Stimulated activated naive B cell treated with anti-CD40 and anti-IgM and Interleukin-4, amounts not matched to agents 10 μg/mL and 1 μg/mL and 100 μg/mL, for 72 hours (primary cell): ENCODE measurements around the gene TRHDE.

Experiments used
- ATAC-seq, 2 donors: fragments of 150-1000 bp; cut with Tn5 transposase; replicated peaks; 2 replicates each; pipeline ENCODE4 v1.10.0; 2021; ENCODE audit warnings: moderate library complexity in 1 of 2
- DNase-seq: peaks from one replicate; pipeline ENCODE4 v3.0.0; 2021
- H3K27ac Mint-ChIP-seq: one replicate; pipeline ENCODE4 v1.8.0; 2022; ENCODE audit warnings: mild to moderate bottlenecking, mixed read lengths
- H3K27me3 Mint-ChIP-seq, 2 donors: one replicate each; pipeline ENCODE4 v1.8.0; 2022; ENCODE audit warnings: mixed read lengths in 2 of 2
- H3K36me3 Mint-ChIP-seq, 2 donors: one replicate each; pipeline ENCODE4 v1.8.0; 2022; ENCODE audit warnings: mixed read lengths in 2 of 2, mild to moderate bottlenecking in 1 of 2
- H3K4me1 Mint-ChIP-seq, 2 donors: one replicate each; pipeline ENCODE4 v1.8.0; 2022; ENCODE audit warnings: mixed read lengths in 2 of 2, mild to moderate bottlenecking in 1 of 2
- H3K4me3 Mint-ChIP-seq, 2 donors: one replicate each; pipeline ENCODE4 v1.8.0; 2022; ENCODE audit warnings: mild to moderate bottlenecking in 2 of 2, mixed read lengths in 2 of 2, moderate library complexity in 1 of 2
- H3K9me3 Mint-ChIP-seq, 2 donors: one replicate each; pipeline ENCODE4 v1.8.0; 2022; ENCODE audit warnings: mixed read lengths in 2 of 2, mild to moderate bottlenecking in 1 of 2

Gene TRHDE

GRCh38 chr12:72269491-72269890, 2.7 kb upstream of the TRHDE start:
- no peak overlapping the region for H3K27ac Mint-ChIP-seq
- H3K4me3 Mint-ChIP-seq, result no peak overlapping the region
- peaks cover 8 to 11% of the 10 kb centered on the region in 2 donors for H3K4me1 Mint-ChIP-seq
- ATAC-seq (no peak), DNase-seq (no peak)
- no peaks in the 10 kb centered on the region for H3K36me3 Mint-ChIP-seq
- no peaks in the 10 kb centered on the region for H3K9me3 Mint-ChIP-seq
- H3K27me3 Mint-ChIP-seq, result peaks cover 24 to 49% of the 10 kb centered on the region in 2 donors

GRCh38 chr12:72270246-72270645, 1.9 kb upstream of the TRHDE start:
- ATAC-seq (no peak), DNase-seq (no peak)
- H3K4me3 Mint-ChIP-seq, result no peak overlapping the region
- peaks cover 8 to 11% of the 10 kb centered on the region in 2 donors for H3K4me1 Mint-ChIP-seq
- H3K9me3 Mint-ChIP-seq, result no peaks in the 10 kb centered on the region
- H3K27me3 Mint-ChIP-seq, result peaks cover 28 to 57% of the 10 kb centered on the region in 2 donors
- H3K36me3 Mint-ChIP-seq, result no peaks in the 10 kb centered on the region
- H3K27ac Mint-ChIP-seq, result no peak overlapping the region

GRCh38 chr12:72270961-72271360, 1.2 kb upstream of the TRHDE start:
- no peak overlapping the region for H3K27ac Mint-ChIP-seq
- H3K9me3 Mint-ChIP-seq, result no peaks in the 10 kb centered on the region
- peaks cover 8 to 11% of the 10 kb centered on the region in 2 donors for H3K4me1 Mint-ChIP-seq
- H3K36me3 Mint-ChIP-seq, result no peaks in the 10 kb centered on the region
- ATAC-seq, result no peak
- H3K27me3 Mint-ChIP-seq, result peaks cover 28 to 57% of the 10 kb centered on the region in 2 donors
- no peak for DNase-seq
- H3K4me3 Mint-ChIP-seq, result no peak overlapping the region

GRCh38 chr12:72271451-72272090, 599 bp upstream of the TRHDE start:
- ATAC-seq (no peak), DNase-seq (no peak)
- H3K36me3 Mint-ChIP-seq, result no peaks in the 10 kb centered on the region
- peak overlapping the region; percentile 39 to 69 for H3K4me3 Mint-ChIP-seq
- H3K27me3 Mint-ChIP-seq, result peaks cover 28 to 59% of the 10 kb centered on the region in 2 donors
- peak overlapping the region; percentile 14 for H3K27ac Mint-ChIP-seq
- H3K9me3 Mint-ChIP-seq, result no peaks in the 10 kb centered on the region
- H3K4me1 Mint-ChIP-seq, result peaks cover 8 to 11% of the 10 kb centered on the region in 2 donors

GRCh38 chr12:72272731-72273498, 745 bp downstream of the TRHDE start:
- DNase-seq, result no peak

GRCh38 chr12:72273499-72273837, 1.3 kb downstream of the TRHDE start:
- H3K27me3 Mint-ChIP-seq, result peaks cover 28 to 65% of the 10 kb centered on the region in 2 donors
- DNase-seq (no peak), ATAC-seq (no peak)
- H3K27ac Mint-ChIP-seq, result no peak overlapping the region
- H3K4me3 Mint-ChIP-seq, result no peak overlapping the region
- H3K36me3 Mint-ChIP-seq, result no peaks in the 10 kb centered on the region
- peaks cover 8 to 11% of the 10 kb centered on the region in 2 donors for H3K4me1 Mint-ChIP-seq
- no peaks in the 10 kb centered on the region for H3K9me3 Mint-ChIP-seq

More at GRCh38 chr12:72272731-72273498, 745 bp downstream of the TRHDE start:
- Mint-ChIP-seq H3K4me3 (peak overlapping the region; percentile 39 to 64), H3K27ac (no peak overlapping the region), H3K27me3 (peaks cover 28 to 65% of the 10 kb centered on the region in 2 donors), H3K4me1 (peaks cover 8 to 11% of the 10 kb centered on the region in 2 donors), H3K9me3 (no peaks in the 10 kb centered on the region), H3K36me3 (no peaks in the 10 kb centered on the region)
- ATAC-seq, result no peak

GRCh38 chr12:72273851-72274351, 1.7 kb downstream of the TRHDE start:
- peak overlapping the region in 1 of 2 donors; percentile 6 for H3K4me3 Mint-ChIP-seq
- no peaks in the 10 kb centered on the region for H3K9me3 Mint-ChIP-seq
- ATAC-seq (no peak), DNase-seq (no peak)
- peaks cover 8 to 11% of the 10 kb centered on the region in 2 donors for H3K4me1 Mint-ChIP-seq
- no peaks in the 10 kb centered on the region for H3K36me3 Mint-ChIP-seq
- H3K27me3 Mint-ChIP-seq, result peaks cover 28 to 69% of the 10 kb centered on the region in 2 donors
- H3K27ac Mint-ChIP-seq, result no peak overlapping the region

- Mint-ChIP-seq H3K4me1 (peaks cover 8 to 11% of the 10 kb centered on the region in 2 donors), H3K36me3 (no peaks in the 10 kb centered on the region), H3K4me3 (no peak overlapping the region), H3K27ac (no peak overlapping the region), H3K27me3 (peaks cover 28 to 65% of the 10 kb centered on the region in 2 donors), H3K9me3 (no peaks in the 10 kb centered on the region)
- no peak for ATAC-seq
- no peak for DNase-seq
Measured at GRCh38 chr12:72274931-72275330, 2.8 kb downstream of the TRHDE start.

GRCh38 chr12:72275526-72275925, 3.4 kb downstream of the TRHDE start:
- no peak for ATAC-seq
- H3K4me1 Mint-ChIP-seq, result peaks cover 8 to 11% of the 10 kb centered on the region in 2 donors

GRCh38 chr12:72276181-72276805, 4.1 kb downstream of the TRHDE start:
- no peaks in the 10 kb centered on the region for H3K9me3 Mint-ChIP-seq
- no peaks in the 10 kb centered on the region for H3K36me3 Mint-ChIP-seq
- no peak overlapping the region for H3K27ac Mint-ChIP-seq
- peaks cover 22 to 55% of the 10 kb centered on the region in 2 donors for H3K27me3 Mint-ChIP-seq
- H3K4me1 Mint-ChIP-seq, result peaks cover 8 to 11% of the 10 kb centered on the region in 2 donors
- no peak overlapping the region for H3K4me3 Mint-ChIP-seq
- ATAC-seq, result no peak
- DNase-seq, result no peak

More at GRCh38 chr12:72275526-72275925, 3.4 kb downstream of the TRHDE start:
- Mint-ChIP-seq H3K27ac (no peak overlapping the region), H3K9me3 (no peaks in the 10 kb centered on the region), H3K36me3 (no peaks in the 10 kb centered on the region), H3K4me3 (no peak overlapping the region), H3K27me3 (peaks cover 28 to 60% of the 10 kb centered on the region in 2 donors)
- DNase-seq, result no peak

- no peak for ATAC-seq
- H3K4me3 Mint-ChIP-seq, result no peak overlapping the region
- no peaks in the 10 kb centered on the region for H3K9me3 Mint-ChIP-seq
- H3K36me3 Mint-ChIP-seq, result no peaks in the 10 kb centered on the region
- DNase-seq, result no peak
- H3K4me1 Mint-ChIP-seq, result peaks cover 0 to under 1% of the 10 kb centered on the region in 2 donors
- H3K27me3 Mint-ChIP-seq, result peaks cover 14 to 43% of the 10 kb centered on the region in 2 donors
- no peak overlapping the region for H3K27ac Mint-ChIP-seq
Measured at GRCh38 chr12:72277415-72277814, 5.2 kb downstream of the TRHDE start.

- Mint-ChIP-seq H3K4me3 (no peak overlapping the region), H3K9me3 (no peaks in the 10 kb centered on the region), H3K27me3 (peaks cover 10 to 30% of the 10 kb centered on the region in 2 donors), H3K27ac (no peak overlapping the region), H3K36me3 (no peaks in the 10 kb centered on the region), H3K4me1 (no peaks in the 10 kb centered on the region)
- DNase-seq (no peak), ATAC-seq (no peak)
Measured at GRCh38 chr12:72278894-72279293, 6.7 kb downstream of the TRHDE start.

- H3K36me3 Mint-ChIP-seq, result no peaks in the 10 kb centered on the region
Measured at GRCh38 chr12:72281126-72281525, 9.0 kb downstream of the TRHDE start.

GRCh38 chr12:72282721-72283120, 10.6 kb downstream of the TRHDE start:
- DNase-seq (no peak), ATAC-seq (no peak)
- H3K4me3 Mint-ChIP-seq, result no peak overlapping the region
- H3K9me3 Mint-ChIP-seq, result peaks cover 0 to 1% of the 10 kb centered on the region in 2 donors
- peaks cover 0 to 8% of the 10 kb centered on the region in 2 donors for H3K27me3 Mint-ChIP-seq
- no peaks in the 10 kb centered on the region for H3K4me1 Mint-ChIP-seq
- H3K36me3 Mint-ChIP-seq, result no peaks in the 10 kb centered on the region
- H3K27ac Mint-ChIP-seq, result no peak overlapping the region

More at GRCh38 chr12:72281126-72281525, 9.0 kb downstream of the TRHDE start:
- Mint-ChIP-seq H3K4me3 (no peak overlapping the region), H3K9me3 (peaks cover 0 to 1% of the 10 kb centered on the region in 2 donors), H3K27ac (no peak overlapping the region), H3K4me1 (no peaks in the 10 kb centered on the region), H3K27me3 (peaks cover 0 to 16% of the 10 kb centered on the region in 2 donors)
- ATAC-seq (no peak), DNase-seq (no peak)
